ENCODE data around the gene KCNK18. TPM values are rescaled to one million over a fixed set of nuclear protein-coding genes. Genes with fewer than 3 reads are reported as not detected.
"Not testable (repeated sequence)": the region's sequence is repeated elsewhere in the genome, so short reads cannot be mapped to it uniquely, and the experiment has no call there.

Gene KCNK18
- total and polyA plus RNA-seq, 2 donors (not counting 3 experiments of a cell fraction or from before 2014, with no cell fraction given), result not detected

DNA sequence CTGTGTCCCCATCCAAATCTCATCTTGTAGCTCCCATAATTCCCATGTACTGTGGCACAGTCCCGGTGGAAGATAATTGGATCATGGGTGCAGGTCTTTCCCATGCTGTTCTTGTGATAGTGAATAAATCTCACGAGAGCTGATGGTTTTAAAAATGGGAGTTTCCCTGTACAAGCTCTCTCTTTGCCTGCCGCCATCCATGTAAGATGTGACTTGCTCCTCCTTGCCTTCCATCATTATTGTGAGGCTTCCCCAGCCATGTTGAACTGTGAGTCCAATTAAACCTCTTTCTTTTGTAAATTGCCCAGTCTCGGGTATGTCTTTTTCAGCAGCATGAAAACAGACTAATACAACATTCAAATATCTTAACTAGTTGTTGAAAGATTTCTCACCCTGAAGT is 32.8 kb downstream of the KCNK18 start:
- H3K36me3 ChIP-seq (ENCODE audit: control insufficient read depth in 2 of 2, extremely low read depth in 1 of 2, insufficient read depth in 2 of 2, low read length in 2 of 2); DNase-seq (ENCODE audit: low read depth, low spot score); FAIRE-seq; H3K4me2 ChIP-seq (ENCODE audit: insufficient read depth, low read length); POLR2A ChIA-PET; H3K9me3 ChIP-seq (replicated peaks; ENCODE audit: control insufficient read depth, insufficient read depth, low read length); H3K27ac ChIP-seq (ENCODE audit: insufficient read depth, low read depth, low read length); BruUV-seq (replicated peaks); H3K9me1 ChIP-seq (replicated peaks; ENCODE audit: control insufficient read depth, extremely low read depth, insufficient read depth, low read length); H3K79me2 ChIP-seq (ENCODE audit: control insufficient read depth, insufficient read depth, low read length); intact Hi-C loops (cut with micrococcal nuclease); H3K4me3 ChIP-seq (replicated peaks in 1 of 3; ENCODE audit: insufficient read depth in 1 of 3, low read depth in 1 of 3, low read length in 3 of 3); dilution Hi-C loops (cut with MboI; ENCODE audit: extremely low pct_ligation_motif_present, low sequenced_read_pairs); H2AFZ ChIP-seq (ENCODE audit: low read depth, low read length); H4K20me1 ChIP-seq (replicated peaks; ENCODE audit: control insufficient read depth, extremely low read depth, insufficient read depth, low read length); H3K27me3 ChIP-seq (ENCODE audit: control insufficient read depth in 2 of 2, insufficient read depth in 2 of 2, low read length in 2 of 2); H3K4me1 ChIP-seq (ENCODE audit: control insufficient read depth, extremely low read depth, insufficient read depth, low read length); H3K9ac ChIP-seq (replicated peaks; ENCODE audit: extremely low read depth, insufficient read depth, low read length): not testable (repeated sequence)
- CTCF ChIA-PET, result interaction anchor here (0.7 to 2.0 kb wide), 2 partner anchors 14 to 90 kb away, joined by 3 to 7 read pairs; no protein-coding TSS in a partner anchor

- intact Hi-C loops (cut with micrococcal nuclease), result no loop called here
- FAIRE-seq (no peak), DNase-seq (ENCODE audit: low read depth, low spot score) (no peak)
- Histone ChIP-seq H3K9ac (replicated peaks; ENCODE audit: extremely low read depth, insufficient read depth, low read length) (no peak overlapping the region), H3K9me1 (replicated peaks; ENCODE audit: control insufficient read depth, extremely low read depth, insufficient read depth, low read length) (no peaks in the 10 kb centered on the region), H2AFZ (ENCODE audit: low read depth, low read length) (no peak overlapping the region), H3K4me1 (ENCODE audit: control insufficient read depth, extremely low read depth, insufficient read depth, low read length) (no peaks in the 10 kb centered on the region), H3K79me2 (ENCODE audit: control insufficient read depth, insufficient read depth, low read length) (no peaks in the 10 kb centered on the region), H3K9me3 (replicated peaks; ENCODE audit: control insufficient read depth, insufficient read depth, low read length) (no peaks in the 10 kb centered on the region), H3K36me3 (ENCODE audit: control insufficient read depth in 2 of 2, extremely low read depth in 1 of 2, insufficient read depth in 2 of 2, low read length in 2 of 2) (no peaks in the 10 kb centered on the region), H3K4me3 (replicated peaks in 1 of 3; ENCODE audit: insufficient read depth in 1 of 3, low read depth in 1 of 3, low read length in 3 of 3) (no peak overlapping the region), H3K4me2 (ENCODE audit: insufficient read depth, low read length) (no peak overlapping the region), H3K27me3 (ENCODE audit: control insufficient read depth in 2 of 2, insufficient read depth in 2 of 2, low read length in 2 of 2) (peaks cover 16 to 29% of the 10 kb centered on the region in 2 experiments), H4K20me1 (replicated peaks; ENCODE audit: control insufficient read depth, extremely low read depth, insufficient read depth, low read length) (no peaks in the 10 kb centered on the region), H3K27ac (ENCODE audit: insufficient read depth, low read depth, low read length) (no peak overlapping the region)
- POLR2A ChIA-PET, result no interaction called here
- dilution Hi-C loops (cut with MboI; ENCODE audit: extremely low pct_ligation_motif_present, low sequenced_read_pairs), result no loop called here
- no peak for TF ChIP-seq GATA2 (IDR thresholded peaks at IDR 0.05; ENCODE audit: insufficient read depth, insufficient read length, low read depth, low read length)
- TF ChIP-seq EZH2 (IDR thresholded peaks at IDR 0.05; ENCODE audit: borderline replicate concordance, low read depth, low read length, severe bottlenecking), result no peak
- TF ChIP-seq POLR2A (IDR thresholded peaks at IDR 0.05; ENCODE audit: low read depth, low read length), result no peak
- TF ChIP-seq CTCF (IDR thresholded peaks at IDR 0.05; ENCODE audit: extremely low read depth in 1 of 2, insufficient read depth in 1 of 2, low read depth in 1 of 2, low read length in 2 of 2), result no peak
- no peak for TF ChIP-seq FOS (IDR thresholded peaks at IDR 0.05; ENCODE audit: borderline replicate concordance, insufficient read depth, low read length)
- no peak for TF ChIP-seq MYC (IDR thresholded peaks at IDR 0.05; ENCODE audit: low read depth, low read length)
- no peak for TF ChIP-seq MAX (IDR thresholded peaks at IDR 0.05; ENCODE audit: insufficient read depth, insufficient read length)
- TF ChIP-seq JUN (IDR thresholded peaks at IDR 0.05; ENCODE audit: borderline replicate concordance, insufficient read depth, insufficient read length, low read depth), result no peak
- no peak for TF ChIP-seq POLR2AphosphoS5 (IDR thresholded peaks at IDR 0.05; ENCODE audit: insufficient read depth, low read depth, low read length)
- BruUV-seq (replicated peaks), result no TSS peak
- CTCF ChIA-PET, result interaction anchor here (1.0 kb wide), 1 partner anchor 21 kb away, joined by 4 read pairs; no protein-coding TSS in a partner anchor
Observed at GRCh38 chr10:117237401-117237991, 40.2 kb downstream of the KCNK18 start.
